GM23338 (cell line): ENCODE measurements around the gene ANG.

Experiments used
- CREB1 ChIP-seq: fragments of 250-450 bp; sonication (Bioruptor Pico); IDR thresholded peaks from 2 replicates; pipeline ENCODE4 v1.5.0; 2020; ENCODE audit warnings: low read depth, mild to moderate bottlenecking, moderate library complexity
- EZH2 ChIP-seq: fragments of 200-600 bp; sonication (generic); IDR thresholded peaks from one replicate; pipeline ENCODE4 v1.8.0; 2017; ENCODE audit warnings: antibody characterized with exemption, mild to moderate bottlenecking, low read depth; ENCODE audit not compliant: unreplicated experiment
- EZH2phosphoT487 ChIP-seq: fragments of 200-600 bp; sonication (generic); IDR thresholded peaks from one replicate; pipeline ENCODE4 v1.8.1; 2018; ENCODE audit warnings: antibody characterized with exemption; ENCODE audit not compliant: unreplicated experiment
- JUNB ChIP-seq: IDR thresholded peaks from one replicate; pipeline ENCODE4 v1.6.1; 2016; ENCODE audit warnings: antibody characterized with exemption; ENCODE audit not compliant: unreplicated experiment
- POLR2AphosphoS5 ChIP-seq: IDR thresholded peaks from 2 replicates; pipeline ENCODE4 v1.6.1; 2016; ENCODE audit warnings: antibody characterized with exemption, low read depth
- ZNF331 ChIP-seq: fragments of 250-450 bp; sonication (Bioruptor Pico); IDR thresholded peaks from 2 replicates; pipeline ENCODE4 v1.5.0; 2020; ENCODE audit warnings: low read depth, mild to moderate bottlenecking, moderate library complexity
- TF ChIP-seq, protein P1 (sequence below), 2 experiments: fragments of 200-600 bp in 1 of 2; sonication (generic) in 1 of 2; conservative IDR thresholded peaks; 2 replicates each; pipeline versions ENCODE4 v1.5.1 to v1.6.1; 2016 to 2017; ENCODE audit warnings: antibody characterized with exemption in 2 of 2, low read depth in 2 of 2, mild to moderate bottlenecking in 2 of 2, moderate library complexity in 1 of 2
- TF ChIP-seq, protein P2 (sequence below): IDR thresholded peaks from one replicate; pipeline ENCODE4 v1.6.1; 2018; ENCODE audit warnings: antibody characterized with exemption; ENCODE audit not compliant: unreplicated experiment

DNA sequence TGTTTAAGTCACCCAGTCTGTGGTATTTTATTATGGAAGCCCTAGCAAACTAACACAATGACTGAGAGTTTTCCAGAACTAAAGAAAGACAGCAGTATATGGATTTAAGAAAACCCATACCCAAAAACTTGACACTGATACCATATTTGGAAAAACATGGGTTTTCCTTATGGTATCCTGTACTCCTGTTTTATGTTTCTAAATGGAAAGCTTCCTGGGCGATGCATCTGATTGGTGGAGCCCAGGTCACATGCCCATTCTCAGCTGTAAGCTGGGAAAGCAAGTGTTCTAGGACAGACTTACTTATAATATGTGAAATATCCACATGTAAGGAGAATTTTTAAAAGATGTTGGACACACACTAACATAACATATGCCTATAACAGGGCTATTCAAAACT is 8.7 kb upstream of the ANG start:
- TF ChIP-seq CREB1 (no peak), POLR2AphosphoS5 (no peak), ZNF331 (CRISPR knock-in tag) (no peak), EZH2 (no peak), JUNB (no peak), EZH2phosphoT487 (no peak)
- TF ChIP-seq, protein P1, sequence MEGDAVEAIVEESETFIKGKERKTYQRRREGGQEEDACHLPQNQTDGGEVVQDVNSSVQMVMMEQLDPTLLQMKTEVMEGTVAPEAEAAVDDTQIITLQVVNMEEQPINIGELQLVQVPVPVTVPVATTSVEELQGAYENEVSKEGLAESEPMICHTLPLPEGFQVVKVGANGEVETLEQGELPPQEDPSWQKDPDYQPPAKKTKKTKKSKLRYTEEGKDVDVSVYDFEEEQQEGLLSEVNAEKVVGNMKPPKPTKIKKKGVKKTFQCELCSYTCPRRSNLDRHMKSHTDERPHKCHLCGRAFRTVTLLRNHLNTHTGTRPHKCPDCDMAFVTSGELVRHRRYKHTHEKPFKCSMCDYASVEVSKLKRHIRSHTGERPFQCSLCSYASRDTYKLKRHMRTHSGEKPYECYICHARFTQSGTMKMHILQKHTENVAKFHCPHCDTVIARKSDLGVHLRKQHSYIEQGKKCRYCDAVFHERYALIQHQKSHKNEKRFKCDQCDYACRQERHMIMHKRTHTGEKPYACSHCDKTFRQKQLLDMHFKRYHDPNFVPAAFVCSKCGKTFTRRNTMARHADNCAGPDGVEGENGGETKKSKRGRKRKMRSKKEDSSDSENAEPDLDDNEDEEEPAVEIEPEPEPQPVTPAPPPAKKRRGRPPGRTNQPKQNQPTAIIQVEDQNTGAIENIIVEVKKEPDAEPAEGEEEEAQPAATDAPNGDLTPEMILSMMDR (conservative IDR thresholded peaks at IDR 0.05; ENCODE audit: low read depth in 2 of 2), result no peak
- TF ChIP-seq, protein P2, sequence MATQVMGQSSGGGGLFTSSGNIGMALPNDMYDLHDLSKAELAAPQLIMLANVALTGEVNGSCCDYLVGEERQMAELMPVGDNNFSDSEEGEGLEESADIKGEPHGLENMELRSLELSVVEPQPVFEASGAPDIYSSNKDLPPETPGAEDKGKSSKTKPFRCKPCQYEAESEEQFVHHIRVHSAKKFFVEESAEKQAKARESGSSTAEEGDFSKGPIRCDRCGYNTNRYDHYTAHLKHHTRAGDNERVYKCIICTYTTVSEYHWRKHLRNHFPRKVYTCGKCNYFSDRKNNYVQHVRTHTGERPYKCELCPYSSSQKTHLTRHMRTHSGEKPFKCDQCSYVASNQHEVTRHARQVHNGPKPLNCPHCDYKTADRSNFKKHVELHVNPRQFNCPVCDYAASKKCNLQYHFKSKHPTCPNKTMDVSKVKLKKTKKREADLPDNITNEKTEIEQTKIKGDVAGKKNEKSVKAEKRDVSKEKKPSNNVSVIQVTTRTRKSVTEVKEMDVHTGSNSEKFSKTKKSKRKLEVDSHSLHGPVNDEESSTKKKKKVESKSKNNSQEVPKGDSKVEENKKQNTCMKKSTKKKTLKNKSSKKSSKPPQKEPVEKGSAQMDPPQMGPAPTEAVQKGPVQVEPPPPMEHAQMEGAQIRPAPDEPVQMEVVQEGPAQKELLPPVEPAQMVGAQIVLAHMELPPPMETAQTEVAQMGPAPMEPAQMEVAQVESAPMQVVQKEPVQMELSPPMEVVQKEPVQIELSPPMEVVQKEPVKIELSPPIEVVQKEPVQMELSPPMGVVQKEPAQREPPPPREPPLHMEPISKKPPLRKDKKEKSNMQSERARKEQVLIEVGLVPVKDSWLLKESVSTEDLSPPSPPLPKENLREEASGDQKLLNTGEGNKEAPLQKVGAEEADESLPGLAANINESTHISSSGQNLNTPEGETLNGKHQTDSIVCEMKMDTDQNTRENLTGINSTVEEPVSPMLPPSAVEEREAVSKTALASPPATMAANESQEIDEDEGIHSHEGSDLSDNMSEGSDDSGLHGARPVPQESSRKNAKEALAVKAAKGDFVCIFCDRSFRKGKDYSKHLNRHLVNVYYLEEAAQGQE, result no peak
